RWPE2 (cell line): ENCODE measurements around the gene CNPY1.

ENCODE experiments used
- ATAC-seq: fragments of 200-7000 bp; cut with Tn5 transposase; 3 replicates; pipeline ENCODE4 v1.9.1; 2021; ENCODE audit warnings: low read depth
- DNase-seq: peaks from one replicate; pipeline ENCODE4 v3.0.0-alpha.2; 2020; ENCODE audit warnings: low spot score
- H3K27ac ChIP-seq: fragments of 450-650 bp; 2 replicates; pipeline ENCODE4 v1.5.1; 2017; ENCODE audit warnings: mild to moderate bottlenecking; ENCODE audit not compliant: poor library complexity, severe bottlenecking
- H3K27me3 ChIP-seq: fragments of 250-450 bp; sonication (Bioruptor Pico); 2 replicates; pipeline ENCODE4 v1.5.1; 2021; ENCODE audit warnings: mild to moderate bottlenecking, moderate library complexity; ENCODE audit not compliant: insufficient read depth, poor library complexity, severe bottlenecking
- H3K36me3 ChIP-seq: fragments of 250-450 bp; sonication (Bioruptor Pico); 2 replicates; pipeline ENCODE4 v1.5.1; 2020; ENCODE audit warnings: low read depth, mild to moderate bottlenecking, moderate library complexity
- H3K4me1 ChIP-seq: fragments of 250-450 bp; sonication (Bioruptor Pico); 2 replicates; pipeline ENCODE4 v1.5.1; 2021; ENCODE audit warnings: mild to moderate bottlenecking, moderate library complexity; ENCODE audit not compliant: insufficient read depth, poor library complexity, severe bottlenecking
- H3K4me3 ChIP-seq: fragments of 250-450 bp; sonication (Bioruptor Pico); 2 replicates; pipeline ENCODE4 v1.5.1; 2021; ENCODE audit warnings: mild to moderate bottlenecking, moderate library complexity; ENCODE audit not compliant: severe bottlenecking
- H3K9me3 ChIP-seq: fragments of 250-450 bp; sonication (Bioruptor Pico); 2 replicates; pipeline ENCODE4 v1.5.1; 2021; ENCODE audit warnings: mild to moderate bottlenecking, moderate library complexity; ENCODE audit not compliant: severe bottlenecking
- TF ChIP-seq, protein P1 (sequence below): fragments of 450-650 bp; IDR thresholded peaks from one replicate; pipeline ENCODE4 v1.5.1; 2017; ENCODE audit warnings: mild to moderate bottlenecking, moderate library complexity; ENCODE audit not compliant: poor library complexity, severe bottlenecking

The CNPY1 gene

DNA sequence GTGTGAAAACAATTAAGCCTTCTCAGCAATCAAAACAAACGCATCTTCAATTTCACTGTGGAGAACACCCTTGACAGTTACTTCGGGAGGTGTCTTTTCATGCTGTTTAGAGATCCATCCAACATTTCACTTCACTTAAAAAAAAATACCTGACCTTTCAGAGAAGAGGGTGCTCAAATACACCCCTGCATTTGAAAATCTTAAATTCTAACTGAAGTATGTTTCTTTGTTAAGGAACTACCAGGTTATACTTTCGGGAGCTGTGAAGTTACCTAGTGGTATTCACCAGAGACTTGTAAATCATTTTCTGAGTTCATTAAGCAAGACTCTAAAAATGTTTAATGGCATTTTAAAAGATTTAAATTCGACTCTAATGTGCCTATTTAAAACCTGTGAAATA lies 38.8 kb downstream of the CNPY1 start:
- ATAC-seq: no peak
- Histone ChIP-seq H3K36me3 (no peaks in the 10 kb centered on the region), H3K27ac (no peak overlapping the region), H3K4me3 (no peak overlapping the region), H3K9me3 (no peaks in the 10 kb centered on the region), H3K4me1 (no peaks in the 10 kb centered on the region), H3K27me3 (peaks cover 100% of the 10 kb centered on the region)
- TF ChIP-seq, protein P1, sequence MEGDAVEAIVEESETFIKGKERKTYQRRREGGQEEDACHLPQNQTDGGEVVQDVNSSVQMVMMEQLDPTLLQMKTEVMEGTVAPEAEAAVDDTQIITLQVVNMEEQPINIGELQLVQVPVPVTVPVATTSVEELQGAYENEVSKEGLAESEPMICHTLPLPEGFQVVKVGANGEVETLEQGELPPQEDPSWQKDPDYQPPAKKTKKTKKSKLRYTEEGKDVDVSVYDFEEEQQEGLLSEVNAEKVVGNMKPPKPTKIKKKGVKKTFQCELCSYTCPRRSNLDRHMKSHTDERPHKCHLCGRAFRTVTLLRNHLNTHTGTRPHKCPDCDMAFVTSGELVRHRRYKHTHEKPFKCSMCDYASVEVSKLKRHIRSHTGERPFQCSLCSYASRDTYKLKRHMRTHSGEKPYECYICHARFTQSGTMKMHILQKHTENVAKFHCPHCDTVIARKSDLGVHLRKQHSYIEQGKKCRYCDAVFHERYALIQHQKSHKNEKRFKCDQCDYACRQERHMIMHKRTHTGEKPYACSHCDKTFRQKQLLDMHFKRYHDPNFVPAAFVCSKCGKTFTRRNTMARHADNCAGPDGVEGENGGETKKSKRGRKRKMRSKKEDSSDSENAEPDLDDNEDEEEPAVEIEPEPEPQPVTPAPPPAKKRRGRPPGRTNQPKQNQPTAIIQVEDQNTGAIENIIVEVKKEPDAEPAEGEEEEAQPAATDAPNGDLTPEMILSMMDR: no peak
- DNase-seq: no peak

DNA sequence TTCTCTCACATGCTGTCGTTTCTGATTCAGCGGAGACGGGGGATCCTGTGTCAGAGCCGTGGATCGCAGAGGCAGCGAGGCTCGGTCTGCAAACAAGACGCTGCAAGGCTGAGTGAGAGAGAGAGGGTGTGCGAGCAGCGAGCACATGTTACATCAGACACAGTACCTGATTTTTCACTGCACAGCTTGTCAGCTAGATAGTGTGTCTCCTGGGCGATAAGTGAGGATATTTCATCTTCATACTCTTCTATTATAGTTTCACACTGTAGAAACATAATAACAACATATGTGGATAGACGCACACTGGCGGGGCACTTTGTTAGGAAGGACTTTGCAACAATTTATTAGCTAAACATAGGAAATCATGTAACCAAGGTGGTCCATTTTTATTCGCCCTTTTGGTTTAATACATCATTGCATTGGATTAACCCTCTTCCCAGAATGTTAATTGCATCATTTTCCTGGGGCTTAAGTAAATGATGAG lies 39.5 kb downstream of the CNPY1 start:
- peaks cover 100% of the 10 kb centered on the region for H3K27me3 ChIP-seq
- ATAC-seq (peak; percentile 44; the same call in 1 of the 3 replicates), DNase-seq (no peak)
- TF ChIP-seq, protein P1: no peak
- no peak overlapping the region for H3K4me3 ChIP-seq
- H3K27ac ChIP-seq: no peak overlapping the region
- H3K4me1 ChIP-seq: no peaks in the 10 kb centered on the region
- H3K36me3 ChIP-seq: no peaks in the 10 kb centered on the region
- H3K9me3 ChIP-seq: no peaks in the 10 kb centered on the region

DNA sequence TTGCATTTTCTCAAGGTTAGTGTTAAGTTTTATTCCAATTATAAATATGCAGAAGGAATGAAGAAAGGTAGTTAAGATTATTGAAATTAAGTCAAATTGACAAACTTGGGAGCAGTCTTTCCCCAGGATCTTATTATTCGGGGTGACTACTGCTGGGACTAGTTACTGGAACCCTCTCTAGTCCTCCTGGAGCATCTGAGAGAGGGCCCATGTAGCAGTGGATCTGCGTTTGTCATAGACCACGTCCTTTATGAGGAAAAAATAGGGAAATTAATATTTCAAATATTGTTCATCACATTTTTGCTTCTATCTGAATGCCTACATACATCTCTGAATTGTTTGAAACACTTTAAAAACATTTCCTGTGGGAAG lies 41.0 kb downstream of the CNPY1 start:
- Histone ChIP-seq H3K9me3 (no peaks in the 10 kb centered on the region), H3K4me3 (no peak overlapping the region), H3K27me3 (peaks cover 99% of the 10 kb centered on the region), H3K36me3 (no peaks in the 10 kb centered on the region), H3K27ac (no peak overlapping the region), H3K4me1 (no peaks in the 10 kb centered on the region)
- ATAC-seq: no peak
- TF ChIP-seq, protein P1: no peak
- DNase-seq: no peak

DNA sequence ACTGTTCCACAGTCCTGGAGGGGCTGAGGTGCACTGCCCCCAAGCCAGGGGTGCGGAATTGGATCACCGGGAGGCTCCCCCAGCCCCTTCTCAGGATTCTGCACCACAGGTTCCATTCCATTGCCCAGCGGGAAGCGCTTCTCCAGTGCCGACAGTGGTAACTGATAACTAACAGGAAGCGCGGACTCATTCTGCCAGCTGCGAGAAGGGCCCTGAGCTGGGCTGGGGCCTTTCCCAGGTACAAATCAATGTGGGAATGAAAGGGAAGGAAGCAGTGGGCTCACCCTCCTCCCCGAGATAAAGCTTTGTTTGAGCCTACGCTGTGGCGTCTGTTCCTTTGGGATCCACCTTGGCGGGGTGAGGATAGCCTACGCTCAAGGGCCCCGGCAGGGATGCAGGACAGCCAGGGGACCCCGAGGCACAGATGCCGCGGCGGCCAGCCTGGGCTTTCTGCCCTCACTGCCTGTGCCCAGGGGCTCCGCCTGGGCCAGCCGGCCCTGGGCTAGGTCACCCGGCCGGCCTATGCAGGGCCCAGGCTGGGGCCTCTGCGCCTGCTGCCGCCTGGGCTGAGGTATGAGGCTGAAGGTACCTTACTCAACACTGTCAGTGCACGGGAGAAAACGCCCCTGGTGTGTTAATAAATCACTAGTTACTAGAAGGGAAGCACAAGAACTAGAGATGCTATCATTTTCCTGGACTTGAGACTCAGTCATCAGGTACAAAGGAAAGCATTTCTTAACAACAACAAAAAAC lies 49.0 kb downstream of the CNPY1 start:
- TF ChIP-seq, protein P1: no peak
- Histone ChIP-seq H3K36me3 (no peaks in the 10 kb centered on the region), H3K27me3 (peaks cover 48% of the 10 kb centered on the region), H3K4me1 (no peaks in the 10 kb centered on the region), H3K9me3 (no peaks in the 10 kb centered on the region), H3K27ac (no peak overlapping the region), H3K4me3 (no peak overlapping the region)
- DNase-seq: no peak
- ATAC-seq: no peak
